Naive thymus-derived CD4-positive, alpha-beta T cell (primary cell): ENCODE results near the gene PCDHGA3. TPM values are rescaled to one million over a fixed set of nuclear protein-coding genes. Genes with fewer than 3 reads are reported as not detected.
"Not testable (repeated sequence)": the region's sequence is repeated elsewhere in the genome, so short reads cannot be mapped to it uniquely, and the experiment has no call there.

Source experiments
- ATAC-seq: fragments of 150-1000 bp; cut with Tn5 transposase; 2 replicates; pipeline ENCODE4 v1.10.0; 2021; ENCODE audit warnings: mild to moderate bottlenecking, moderate library complexity
- CTCF ChIA-PET: fragments of 350-600 bp; sonication (Branson Sonifier 250); formaldehyde crosslinking; loops from one replicate; lab custom pipeline; 2021; ENCODE audit warnings: antibody characterized with exemption; lab: Charles Lee
- POLR2A ChIA-PET: fragments of 350-600 bp; sonication (Branson Sonifier 250); formaldehyde crosslinking; loops from one replicate; lab custom pipeline; 2021; ENCODE audit warnings: antibody characterized with exemption, inconsistent platforms; lab: Charles Lee
- DNase-seq, 9 donors: peaks; one replicate each; pipeline versions ENCODE4 v3.0.0 to v3.0.0-alpha.2; 2020 to 2022; ENCODE audit warnings: mixed read lengths in 1 of 9
- H3K27ac ChIP-seq: one replicate; pipeline ENCODE4 v1.7.0; 2013; ENCODE audit warnings: mild to moderate bottlenecking, low read depth, low read length, moderate library complexity
- H3K27me3 ChIP-seq, 2 donors: one replicate each; pipeline ENCODE4 v1.7.0; 2013; ENCODE audit warnings: low read length in 2 of 2, mild to moderate bottlenecking in 2 of 2, moderate library complexity in 2 of 2; ENCODE audit not compliant: control insufficient read depth in 2 of 2, insufficient read depth in 2 of 2
- H3K36me3 ChIP-seq, 3 experiments: 1 replicate in 2 of 3; 2 replicates in 1 of 3; pipeline ENCODE4 v1.7.0; 2013; ENCODE audit warnings: low read length in 3 of 3, mild to moderate bottlenecking in 3 of 3, moderate library complexity in 1 of 3; ENCODE audit not compliant: insufficient read depth in 3 of 3, control insufficient read depth in 2 of 3
- H3K4me1 ChIP-seq, 2 donors: one replicate each; pipeline ENCODE4 v1.7.0; 2013; ENCODE audit warnings: low read length in 2 of 2, mild to moderate bottlenecking in 2 of 2, moderate library complexity in 1 of 2; ENCODE audit not compliant: control insufficient read depth in 2 of 2, insufficient read depth in 2 of 2
- H3K4me3 ChIP-seq: 2 replicates; pipeline ENCODE4 v1.7.0; 2013; ENCODE audit warnings: mild to moderate bottlenecking, low read length
- H3K9me3 ChIP-seq, 3 experiments: 1 replicate in 2 of 3; 2 replicates in 1 of 3; pipeline ENCODE4 v1.7.0; 2013; ENCODE audit warnings: low read length in 3 of 3; ENCODE audit not compliant: control insufficient read depth in 2 of 3
- H3K27ac Mint-ChIP-seq, 9 donors: one replicate each; pipeline ENCODE4 v1.8.0; 2020 to 2022; ENCODE audit warnings: mixed read lengths in 9 of 9, mild to moderate bottlenecking in 8 of 9, moderate library complexity in 5 of 9, inconsistent platforms in 2 of 9
- H3K27me3 Mint-ChIP-seq, 5 donors: one replicate each; pipeline ENCODE4 v1.8.0; 2021 to 2022; ENCODE audit warnings: mixed read lengths in 5 of 5, mild to moderate bottlenecking in 1 of 5
- H3K36me3 Mint-ChIP-seq, 5 donors: one replicate each; pipeline ENCODE4 v1.8.0; 2020 to 2022; ENCODE audit warnings: mixed read lengths in 5 of 5, mild to moderate bottlenecking in 3 of 5, inconsistent platforms in 1 of 5
- H3K4me1 Mint-ChIP-seq, 7 donors: one replicate each; pipeline ENCODE4 v1.8.0; 2020 to 2022; ENCODE audit warnings: mixed read lengths in 7 of 7, mild to moderate bottlenecking in 3 of 7, inconsistent platforms in 1 of 7
- H3K4me3 Mint-ChIP-seq, 10 donors: one replicate each; pipeline ENCODE4 v1.8.0; 2020 to 2022; ENCODE audit warnings: mild to moderate bottlenecking in 10 of 10, mixed read lengths in 10 of 10, moderate library complexity in 6 of 10, inconsistent platforms in 2 of 10
- H3K9me3 Mint-ChIP-seq, 11 donors: one replicate each; pipeline ENCODE4 v1.8.0; 2020 to 2022; ENCODE audit warnings: mixed read lengths in 11 of 11, mild to moderate bottlenecking in 4 of 11, inconsistent platforms in 1 of 11, moderate library complexity in 1 of 11
- intact Hi-C, 2 donors: fragments of 100-400 bp; cut with micrococcal nuclease; formaldehyde crosslinking; loops; one replicate each; pipeline ENCODE4 v1.15.1; 2023
- polyA plus RNA-seq, 2 donors: library from polyadenylated mRNA; unstranded; fragments of 300-500 nt; fragmentation: Illumina TruSeq; gene quantifications; one replicate each; pipeline ENCODE4 v1.2.3, GENCODE V29; 2021
- total RNA-seq, 6 experiments: library from RNA in 5 of 6; stranded (reverse) in 5 of 6; gene quantifications; 1 replicate in 5 of 6; 2 replicates in 1 of 6; pipeline ENCODE4 v1.2.3 and lab custom pipeline; 2021 to 2026

Gene PCDHGA3
- total and polyA plus RNA-seq, 7 experiments from 2014 or later = 0.24 TPM; not detected in 6

GRCh38 chr5:141373673-141374317 lies 30.2 kb downstream of the PCDHGA3 start, which contains the start of gene PCDHGA6:
PCDHGA6 (plus strand) TSS chr5:141373891; CDS start chr5:141374084, 193 bp downstream.
- ChIA-PET CTCF (no interaction called here), POLR2A (interaction anchor here (0.7 kb wide), 1 partner anchor 198 kb away, joined by 3 read pairs; no protein-coding TSS in a partner anchor)
- Mint-ChIP-seq H3K27ac (no peak within 1 kb of the TSS), H3K9me3 (peaks cover 8 to 93% (median 47%) of the 10 kb centered on the region in 11 donors), H3K27me3 (peaks cover 26 to 82% (median 71%) of the 10 kb centered on the region in 5 donors), H3K36me3 (peaks cover 2 to 22% (median 12%) of the 10 kb centered on the region in 5 donors), H3K4me1 (peaks cover 2 to 8% (median 6%) of the 10 kb centered on the region in 7 donors), H3K4me3 (peak within 1 kb of the TSS in 9 of 10 donors; percentile 18 to 59 (median 49))
- no peak within 1 kb of the TSS for H3K4me3 ChIP-seq
- intact Hi-C loops = no loop called here
- DNase-seq = no peak
- H3K27ac ChIP-seq = no peak within 1 kb of the TSS
- H3K9me3 ChIP-seq = peaks cover 0 to 50% (median 0%) of the 10 kb centered on the region in 3 experiments
- ATAC-seq = no peak
- H3K36me3 ChIP-seq = no peaks in the 10 kb centered on the region
- H3K4me1 ChIP-seq = no peaks in the 10 kb centered on the region
- no peaks in the 10 kb centered on the region for H3K27me3 ChIP-seq

- H3K4me3 Mint-ChIP-seq = no peak overlapping the region
- Histone ChIP-seq H3K36me3 (no peaks in the 10 kb centered on the region), H3K9me3 (peaks cover 0 to 50% (median 0%) of the 10 kb centered on the region in 3 experiments), H3K4me3 (no peak overlapping the region), H3K27ac (no peak overlapping the region), H3K27me3 (no peaks in the 10 kb centered on the region), H3K4me1 (no peaks in the 10 kb centered on the region)
- ChIA-PET CTCF (no interaction called here), POLR2A (no interaction called here)
- H3K4me1 Mint-ChIP-seq = peaks cover 2 to 8% (median 6%) of the 10 kb centered on the region in 7 donors
- H3K9me3 Mint-ChIP-seq = peaks cover 8 to 93% (median 50%) of the 10 kb centered on the region in 11 donors
- peaks cover 2 to 22% (median 12%) of the 10 kb centered on the region in 5 donors for H3K36me3 Mint-ChIP-seq
- H3K27me3 Mint-ChIP-seq = peaks cover 24 to 82% (median 71%) of the 10 kb centered on the region in 5 donors
- ATAC-seq = no peak
- DNase-seq = no peak
- H3K27ac Mint-ChIP-seq = no peak overlapping the region
- intact Hi-C loops = no loop called here
Measured at GRCh38 chr5:141374627-141375026, 31.0 kb downstream of the PCDHGA3 start.

- H3K27ac Mint-ChIP-seq, H3K4me1 ChIP-seq, intact Hi-C loops, DNase-seq, H3K27me3 ChIP-seq, CTCF ChIA-PET, H3K4me3 ChIP-seq, POLR2A ChIA-PET, H3K4me1 Mint-ChIP-seq, H3K27ac ChIP-seq, H3K4me3 Mint-ChIP-seq, ATAC-seq, H3K36me3 ChIP-seq: not testable (repeated sequence)
- Mint-ChIP-seq H3K27me3 (peaks cover 19 to 79% (median 69%) of the 10 kb centered on the region in 5 donors), H3K36me3 (peaks cover 2 to 22% (median 10%) of the 10 kb centered on the region in 5 donors), H3K9me3 (peaks cover 8 to 91% (median 47%) of the 10 kb centered on the region in 11 donors)
- H3K9me3 ChIP-seq = peaks cover 0 to 46% (median 0%) of the 10 kb centered on the region in 3 experiments
Measured at GRCh38 chr5:141375444-141376155, 32.0 kb downstream of the PCDHGA3 start.

- H3K27ac Mint-ChIP-seq = peak within 1 kb of the TSS in 1 of 9 donors; percentile 14
- Histone ChIP-seq H3K27ac (no peak within 1 kb of the TSS), H3K36me3 (no peaks in the 10 kb centered on the region), H3K4me3 (no peak within 1 kb of the TSS), H3K9me3 (peaks cover 0 to 30% (median 0%) of the 10 kb centered on the region in 3 experiments), H3K27me3 (peaks cover 0 to 18% of the 10 kb centered on the region in 2 donors), H3K4me1 (no peaks in the 10 kb centered on the region)
- DNase-seq (no peak), ATAC-seq (peak; percentile 36)
- H3K4me1 Mint-ChIP-seq = peaks cover 0 to 4% (median 0%) of the 10 kb centered on the region in 7 donors
- intact Hi-C loops = no loop called here
- POLR2A ChIA-PET = no interaction called here
- H3K36me3 Mint-ChIP-seq = peaks cover 0 to 17% (median 10%) of the 10 kb centered on the region in 5 donors
- CTCF ChIA-PET = no interaction called here
- peak within 1 kb of the TSS; percentile 46 to 83 (median 70) for H3K4me3 Mint-ChIP-seq
- peaks cover 36 to 85% (median 79%) of the 10 kb centered on the region in 5 donors for H3K27me3 Mint-ChIP-seq
- H3K9me3 Mint-ChIP-seq = peaks cover 0 to 87% (median 41%) of the 10 kb centered on the region in 11 donors
Measured at GRCh38 chr5:141382469-141383294, 39.1 kb downstream of the PCDHGA3 start, which contains the start of gene PCDHGA7. PCDHGA7 (plus strand) TSS chr5:141382742; CDS start chr5:141382900, 158 bp downstream.

- Mint-ChIP-seq H3K9me3 (peaks cover 0 to 85% (median 44%) of the 10 kb centered on the region in 11 donors), H3K4me1 (peaks cover 0 to 4% (median 0%) of the 10 kb centered on the region in 7 donors), H3K27me3 (peaks cover 38 to 86% (median 81%) of the 10 kb centered on the region in 5 donors), H3K27ac (no peak overlapping the region), H3K4me3 (peak overlapping the region in 2 of 10 donors; percentile 2 to 64), H3K36me3 (peaks cover 0 to 19% (median 10%) of the 10 kb centered on the region in 5 donors)
- no peaks in the 10 kb centered on the region for H3K4me1 ChIP-seq
- ChIA-PET CTCF (no interaction called here), POLR2A (no interaction called here)
- DNase-seq (no peak), ATAC-seq (no peak)
- intact Hi-C loops = no loop called here
- H3K27ac ChIP-seq = no peak overlapping the region
- H3K9me3 ChIP-seq = peaks cover 0 to 31% (median 0%) of the 10 kb centered on the region in 3 experiments
- no peaks in the 10 kb centered on the region for H3K36me3 ChIP-seq
- H3K4me3 ChIP-seq = no peak overlapping the region
- peaks cover 0 to 18% of the 10 kb centered on the region in 2 donors for H3K27me3 ChIP-seq
Measured at GRCh38 chr5:141383345-141383744, 39.7 kb downstream of the PCDHGA3 start.
